SK-N-SH (cell line): ENCODE measurements around the gene KISS1R. TPM values are rescaled to one million over a fixed set of nuclear protein-coding genes. Genes with fewer than 3 reads are reported as not detected.

ENCODE experiments used
- CTCF ChIA-PET: fragments of 300-600, 350-600 bp; formaldehyde crosslinking; extraction: SDS; loops from one replicate; lab custom pipeline; 2021; lab: Yijun Ruan, JAX
- POLR2A ChIA-PET: fragments of 350-600 bp; sonication (Branson Sonifier 250); formaldehyde crosslinking; extraction: SDS; loops from one replicate; lab custom pipeline; 2020; ENCODE audit warnings: antibody characterized with exemption, inconsistent platforms; lab: Yijun Ruan, JAX
- DNase-seq: peaks from one replicate; pipeline ENCODE4 v3.0.0; 2012
- H2AFZ ChIP-seq: fragments of 200-600 bp; sonication (generic); 2 replicates; pipeline ENCODE4 v1.8.1; 2016; ENCODE audit warnings: antibody characterized with exemption, mild to moderate bottlenecking, low read depth
- H3F3A ChIP-seq: fragments of 200-600 bp; sonication (generic); replicated peaks from 2 replicates; pipeline ENCODE3; 2016; ENCODE audit warnings: antibody characterized with exemption, mild to moderate bottlenecking; ENCODE audit not compliant: insufficient read depth
- H3K27ac ChIP-seq, 2 experiments: fragments of 200-500 bp in 1 of 2; fragments of 200-600 bp in 1 of 2; sonication (Bioruptor generic) in 1 of 2; sonication (generic), shearing (Covaris generic) in 1 of 2; 2 replicates each; pipeline versions ENCODE4 v1.5.1 to v1.6.1; 2014 to 2016; ENCODE audit warnings: low read depth in 2 of 2, inconsistent platforms in 1 of 2, low read length in 1 of 2, mild to moderate bottlenecking in 1 of 2, mixed read lengths in 1 of 2
- H3K27me3 ChIP-seq: fragments of 200-600 bp; sonication (generic), shearing (Covaris generic); 2 replicates; pipeline ENCODE4 v1.6.1; 2016; ENCODE audit warnings: mixed run types; ENCODE audit not compliant: insufficient read depth
- H3K36me3 ChIP-seq, 2 experiments: fragments of 200-500 bp in 1 of 2; fragments of 200-600 bp in 1 of 2; sonication (Bioruptor generic) in 1 of 2; sonication (generic) in 1 of 2; replicated peaks in 1 of 2; 2 replicates each; pipeline versions ENCODE3 to v1.5.1; 2014 to 2016; ENCODE audit warnings: low read length in 1 of 2, mild to moderate bottlenecking in 1 of 2; ENCODE audit not compliant: insufficient read depth in 2 of 2, control insufficient read depth in 1 of 2
- H3K4me1 ChIP-seq, 2 experiments: fragments of 200-500 bp in 1 of 2; fragments of 200-600 bp in 1 of 2; sonication (Bioruptor generic) in 1 of 2; sonication (generic), shearing (Covaris generic) in 1 of 2; 2 replicates each; pipeline versions ENCODE4 v1.5.1 to v1.6.1; 2014 to 2016; ENCODE audit warnings: low read depth in 1 of 2, low read length in 1 of 2, mixed run types in 1 of 2; ENCODE audit not compliant: insufficient read depth in 2 of 2, control insufficient read depth in 1 of 2
- H3K4me2 ChIP-seq: fragments of 200-600 bp; sonication (generic), shearing (Covaris generic); 2 replicates; pipeline ENCODE4 v1.6.1; 2017; ENCODE audit warnings: mixed run types
- H3K4me3 ChIP-seq, 2 experiments: fragments of 200-500 bp in 1 of 2; fragments of 200-600 bp in 1 of 2; sonication (Bioruptor generic) in 1 of 2; sonication (generic), shearing (Covaris generic) in 1 of 2; 2 replicates each; pipeline versions ENCODE4 v1.5.1 to v1.8.1; 2014 to 2016; ENCODE audit warnings: low read depth in 2 of 2, inconsistent platforms in 1 of 2, low read length in 1 of 2, mild to moderate bottlenecking in 1 of 2, mixed read lengths in 1 of 2, moderate library complexity in 1 of 2
- H3K79me2 ChIP-seq: fragments of 200-600 bp; sonication (generic); 2 replicates; pipeline ENCODE4 v1.8.1; 2017; ENCODE audit warnings: mild to moderate bottlenecking; ENCODE audit not compliant: insufficient read depth
- H3K9ac ChIP-seq: fragments of 200-600 bp; sonication (generic); 2 replicates; pipeline ENCODE4 v1.6.1; 2017; ENCODE audit warnings: mixed run types
- H3K9me2 ChIP-seq: fragments of 200-600 bp; sonication (generic); 2 replicates; pipeline ENCODE4 v1.6.1; 2017; ENCODE audit warnings: mixed run types
- H3K9me3 ChIP-seq: fragments of 200-600 bp; sonication (generic); 2 replicates; pipeline ENCODE4 v1.6.1; 2017; ENCODE audit warnings: mixed run types, mild to moderate bottlenecking, moderate library complexity
- H4K20me1 ChIP-seq: fragments of 200-600 bp; sonication (generic); 2 replicates; pipeline ENCODE4 v1.6.1; 2017; ENCODE audit warnings: mild to moderate bottlenecking, mixed run types; ENCODE audit not compliant: insufficient read depth
- CTCF ChIP-seq: fragments of 200-600 bp; sonication (generic); IDR thresholded peaks from 2 replicates; pipeline ENCODE4 v1.6.1; 2017; ENCODE audit warnings: antibody characterized with exemption, mild to moderate bottlenecking, moderate library complexity
- EP300 ChIP-seq, 2 experiments: IDR thresholded peaks; 2 replicates each; pipeline versions ENCODE4 v1.4.0 to v1.6.1; 2012; ENCODE audit warnings: borderline replicate concordance in 1 of 2, low read depth in 1 of 2, low read length in 1 of 2
- FOSL2 ChIP-seq: IDR thresholded peaks from 2 replicates; pipeline ENCODE4 v1.4.0; 2012; ENCODE audit warnings: low read depth, mild to moderate bottlenecking, moderate library complexity, borderline replicate concordance
- FOXJ3 ChIP-seq: sonication (generic); formaldehyde crosslinking; IDR thresholded peaks from 2 replicates; pipeline ENCODE4 v1.5.1; 2020; ENCODE audit warnings: mild to moderate bottlenecking, missing genetic modification reagents
- FOXM1 ChIP-seq: IDR thresholded peaks from 2 replicates; pipeline ENCODE4 v1.4.0; 2012; ENCODE audit warnings: low read depth, mild to moderate bottlenecking
- MEF2A ChIP-seq: IDR thresholded peaks from 2 replicates; pipeline ENCODE4 v1.4.0; 2012; ENCODE audit warnings: low read depth, borderline replicate concordance
- MXI1 ChIP-seq: IDR thresholded peaks from 2 replicates; pipeline ENCODE4 v1.6.1; 2012; ENCODE audit warnings: mild to moderate bottlenecking, low read depth, low read length, improper control_type of control experiment
- NFIC ChIP-seq: IDR thresholded peaks from 2 replicates; pipeline ENCODE4 v1.4.0; 2012; ENCODE audit warnings: borderline replicate concordance
- NRF1 ChIP-seq: IDR thresholded peaks from 2 replicates; pipeline ENCODE4 v1.6.1; 2012; ENCODE audit warnings: low read depth, mild to moderate bottlenecking, low read length
- PBX3 ChIP-seq: IDR thresholded peaks from 2 replicates; pipeline ENCODE4; 2012
- ZBTB33 ChIP-seq: IDR thresholded peaks from 2 replicates; pipeline ENCODE4 v1.4.0; 2012; ENCODE audit warnings: low read depth, borderline replicate concordance
- WGBS: methylation state at CpG from one replicate; pipeline ENCODE4 v1.1.6; 2017; ENCODE audit warnings: low lambda C conversion rate; 5-methylcytosine and 5-hydroxymethylcytosine counted together
- polyA plus RNA-seq, 3 experiments: library from polyadenylated mRNA; depleted of rRNA; stranded (reverse); fragments of >200 nt; gene quantifications; 2 replicates each; pipeline ENCODE4 v1.2.3, GENCODE V29; 2012
- TF ChIP-seq, protein P1 (sequence below): IDR thresholded peaks from 2 replicates; pipeline ENCODE4 v1.6.1; 2012; ENCODE audit warnings: mild to moderate bottlenecking, low read depth, low read length, moderate library complexity
- TF ChIP-seq, protein P2 (sequence below): fragments of 150-350 bp; IDR thresholded peaks from 2 replicates; pipeline ENCODE4 v1.6.1; 2016; ENCODE audit warnings: mild to moderate bottlenecking, low read depth, low read length

Gene KISS1R
- polyA plus RNA-seq, 1 of the 3 experiments (the other 2 are of a cell fraction), result not detected

DNA sequence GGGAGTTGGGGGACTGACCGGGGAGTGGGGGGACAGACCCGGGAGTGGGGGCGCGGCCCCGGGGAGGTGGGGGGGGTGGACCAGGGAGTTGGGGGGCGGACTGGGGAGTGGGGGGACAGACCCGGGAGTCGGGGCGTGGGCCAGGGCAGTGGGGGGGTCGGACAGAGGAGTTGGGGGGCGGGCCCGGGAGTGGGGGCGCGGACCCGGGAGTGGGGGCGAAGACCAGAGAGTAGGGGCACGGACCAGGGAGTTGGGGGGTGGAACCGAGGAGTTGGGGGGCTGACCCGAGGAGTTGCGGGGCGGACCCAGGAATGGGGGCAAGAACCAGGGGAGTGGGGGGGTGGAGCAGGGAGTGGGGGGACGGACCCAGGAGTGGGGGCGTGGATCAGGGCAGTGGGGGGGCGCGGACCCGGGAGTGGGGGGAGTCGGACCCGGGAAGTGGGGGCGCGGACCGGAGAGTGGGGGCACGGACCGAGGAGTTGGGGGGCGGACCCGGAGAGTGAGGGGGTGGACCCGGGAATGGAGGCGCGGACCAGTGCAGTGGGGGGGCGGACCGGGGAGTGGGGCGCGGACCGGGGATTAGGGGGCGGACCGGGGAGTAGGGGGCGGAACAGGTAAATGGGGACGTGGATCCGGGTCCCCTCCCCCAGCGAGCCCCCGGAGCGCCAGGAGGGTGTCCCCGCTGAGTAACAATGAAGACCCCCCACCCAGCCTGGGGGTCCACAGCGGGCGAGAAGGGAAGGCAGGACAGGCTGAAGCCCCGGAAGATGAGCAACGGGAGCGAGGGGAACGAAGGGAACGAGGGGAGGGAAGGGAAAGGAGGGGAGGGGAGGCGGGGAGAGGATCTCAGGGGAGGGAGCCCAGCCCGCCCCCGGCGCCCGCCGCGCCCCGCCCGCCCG lies 4.7 kb upstream of the KISS1R start:
- ChIA-PET POLR2A (no interaction called here), CTCF (interaction anchor here (1.4 kb wide), 1 partner anchor 48 kb away, joined by 6 read pairs; no protein-coding TSS in a partner anchor)
- peak overlapping the region in 1 of 2 experiments; percentile 74; a peak in 1 of 4 replicates for H3K27ac ChIP-seq
- 9% methylated on average over 41 of the region's 69 CpGs for WGBS
- no peak for DNase-seq
- TF ChIP-seq MXI1 (peak; percentile 24), FOXM1 (no peak)
- peaks cover 8% of the 10 kb centered on the region for H3K27me3 ChIP-seq
- H3K4me2 ChIP-seq, result peak overlapping the region; percentile 68; the same call in 1 of the 2 replicates
- peaks cover 23% of the 10 kb centered on the region for H4K20me1 ChIP-seq
- H3K9ac ChIP-seq, result peak overlapping the region; percentile 73
- H3K36me3 ChIP-seq, result no peaks in the 10 kb centered on the region
- peak overlapping the region; percentile 70 to 73 for H3K4me3 ChIP-seq
- H2AFZ ChIP-seq, result no peak overlapping the region
- H3K9me3 ChIP-seq, result no peaks in the 10 kb centered on the region
- peaks cover 10% of the 10 kb centered on the region for H3F3A ChIP-seq
- H3K9me2 ChIP-seq, result no peaks in the 10 kb centered on the region
- H3K79me2 ChIP-seq, result peaks cover 43% of the 10 kb centered on the region
- H3K4me1 ChIP-seq, result peaks cover 0 to 11% of the 10 kb centered on the region in 2 experiments; a peak in 2 of 4 replicates

GRCh38 chr19:913080-913748 lies 3.9 kb upstream of the KISS1R start, which contains the start of gene R3HDM4:
Gene R3HDM4 (minus strand): TSS chr19:913219. CDS start chr19:913157, 62 bp downstream.
- Histone ChIP-seq H3F3A (peaks cover 10% of the 10 kb centered on the region), H3K4me1 (peaks cover 0 to 12% of the 10 kb centered on the region in 2 experiments; a peak in 2 of 4 replicates), H3K9ac (peak within 1 kb of the TSS; percentile 78), H3K9me3 (no peaks in the 10 kb centered on the region), H3K27ac (peak within 1 kb of the TSS; percentile 6 to 74; a peak in 2 of 4 replicates), H3K27me3 (peaks cover 16% of the 10 kb centered on the region), H3K4me3 (peak within 1 kb of the TSS; percentile 70 to 73), H3K36me3 (no peaks in the 10 kb centered on the region), H4K20me1 (peaks cover 18% of the 10 kb centered on the region), H2AFZ (peak within 1 kb of the TSS; percentile 87), H3K9me2 (no peaks in the 10 kb centered on the region), H3K4me2 (peak within 1 kb of the TSS; percentile 89), H3K79me2 (peaks cover 35% of the 10 kb centered on the region)
- CTCF ChIA-PET, result interaction anchor here (0.9 to 1.4 kb wide), 3 partner anchors 10 to 140 kb away, joined by 3 to 6 read pairs (median 3); no protein-coding TSS in a partner anchor
- 8% methylated on average over 35 of the region's 76 CpGs for WGBS
- POLR2A ChIA-PET, result no interaction called here
- peak; percentile 96 for DNase-seq
- TF ChIP-seq FOXJ3 (CRISPR knock-in tag), result no peak
- no peak for TF ChIP-seq FOSL2
- TF ChIP-seq MEF2A, result no peak
- no peak for TF ChIP-seq EP300 (IDR thresholded peaks at IDR 0.05; ENCODE audit: borderline replicate concordance in 1 of 2, low read depth in 1 of 2, low read length in 1 of 2)
- TF ChIP-seq NFIC, result no peak
- TF ChIP-seq CTCF, result no peak
- TF ChIP-seq FOXM1, result no peak
- no peak for TF ChIP-seq NRF1
- TF ChIP-seq PBX3, result no peak
- TF ChIP-seq, protein P1, sequence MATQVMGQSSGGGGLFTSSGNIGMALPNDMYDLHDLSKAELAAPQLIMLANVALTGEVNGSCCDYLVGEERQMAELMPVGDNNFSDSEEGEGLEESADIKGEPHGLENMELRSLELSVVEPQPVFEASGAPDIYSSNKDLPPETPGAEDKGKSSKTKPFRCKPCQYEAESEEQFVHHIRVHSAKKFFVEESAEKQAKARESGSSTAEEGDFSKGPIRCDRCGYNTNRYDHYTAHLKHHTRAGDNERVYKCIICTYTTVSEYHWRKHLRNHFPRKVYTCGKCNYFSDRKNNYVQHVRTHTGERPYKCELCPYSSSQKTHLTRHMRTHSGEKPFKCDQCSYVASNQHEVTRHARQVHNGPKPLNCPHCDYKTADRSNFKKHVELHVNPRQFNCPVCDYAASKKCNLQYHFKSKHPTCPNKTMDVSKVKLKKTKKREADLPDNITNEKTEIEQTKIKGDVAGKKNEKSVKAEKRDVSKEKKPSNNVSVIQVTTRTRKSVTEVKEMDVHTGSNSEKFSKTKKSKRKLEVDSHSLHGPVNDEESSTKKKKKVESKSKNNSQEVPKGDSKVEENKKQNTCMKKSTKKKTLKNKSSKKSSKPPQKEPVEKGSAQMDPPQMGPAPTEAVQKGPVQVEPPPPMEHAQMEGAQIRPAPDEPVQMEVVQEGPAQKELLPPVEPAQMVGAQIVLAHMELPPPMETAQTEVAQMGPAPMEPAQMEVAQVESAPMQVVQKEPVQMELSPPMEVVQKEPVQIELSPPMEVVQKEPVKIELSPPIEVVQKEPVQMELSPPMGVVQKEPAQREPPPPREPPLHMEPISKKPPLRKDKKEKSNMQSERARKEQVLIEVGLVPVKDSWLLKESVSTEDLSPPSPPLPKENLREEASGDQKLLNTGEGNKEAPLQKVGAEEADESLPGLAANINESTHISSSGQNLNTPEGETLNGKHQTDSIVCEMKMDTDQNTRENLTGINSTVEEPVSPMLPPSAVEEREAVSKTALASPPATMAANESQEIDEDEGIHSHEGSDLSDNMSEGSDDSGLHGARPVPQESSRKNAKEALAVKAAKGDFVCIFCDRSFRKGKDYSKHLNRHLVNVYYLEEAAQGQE, result no peak
- no peak for TF ChIP-seq ZBTB33
- TF ChIP-seq, protein P2, sequence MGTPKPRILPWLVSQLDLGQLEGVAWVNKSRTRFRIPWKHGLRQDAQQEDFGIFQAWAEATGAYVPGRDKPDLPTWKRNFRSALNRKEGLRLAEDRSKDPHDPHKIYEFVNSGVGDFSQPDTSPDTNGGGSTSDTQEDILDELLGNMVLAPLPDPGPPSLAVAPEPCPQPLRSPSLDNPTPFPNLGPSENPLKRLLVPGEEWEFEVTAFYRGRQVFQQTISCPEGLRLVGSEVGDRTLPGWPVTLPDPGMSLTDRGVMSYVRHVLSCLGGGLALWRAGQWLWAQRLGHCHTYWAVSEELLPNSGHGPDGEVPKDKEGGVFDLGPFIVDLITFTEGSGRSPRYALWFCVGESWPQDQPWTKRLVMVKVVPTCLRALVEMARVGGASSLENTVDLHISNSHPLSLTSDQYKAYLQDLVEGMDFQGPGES, result no peak
